ENCODE results near the gene FAAP24.
"Not testable (repeated sequence)": the region's sequence is repeated elsewhere in the genome, so short reads cannot be mapped to it uniquely, and the experiment has no call there.

Gene FAAP24

GRCh38 chr19:33024398-33024797 is 52.4 kb downstream of the FAAP24 start:
- TF ChIP-seq, protein P1, sequence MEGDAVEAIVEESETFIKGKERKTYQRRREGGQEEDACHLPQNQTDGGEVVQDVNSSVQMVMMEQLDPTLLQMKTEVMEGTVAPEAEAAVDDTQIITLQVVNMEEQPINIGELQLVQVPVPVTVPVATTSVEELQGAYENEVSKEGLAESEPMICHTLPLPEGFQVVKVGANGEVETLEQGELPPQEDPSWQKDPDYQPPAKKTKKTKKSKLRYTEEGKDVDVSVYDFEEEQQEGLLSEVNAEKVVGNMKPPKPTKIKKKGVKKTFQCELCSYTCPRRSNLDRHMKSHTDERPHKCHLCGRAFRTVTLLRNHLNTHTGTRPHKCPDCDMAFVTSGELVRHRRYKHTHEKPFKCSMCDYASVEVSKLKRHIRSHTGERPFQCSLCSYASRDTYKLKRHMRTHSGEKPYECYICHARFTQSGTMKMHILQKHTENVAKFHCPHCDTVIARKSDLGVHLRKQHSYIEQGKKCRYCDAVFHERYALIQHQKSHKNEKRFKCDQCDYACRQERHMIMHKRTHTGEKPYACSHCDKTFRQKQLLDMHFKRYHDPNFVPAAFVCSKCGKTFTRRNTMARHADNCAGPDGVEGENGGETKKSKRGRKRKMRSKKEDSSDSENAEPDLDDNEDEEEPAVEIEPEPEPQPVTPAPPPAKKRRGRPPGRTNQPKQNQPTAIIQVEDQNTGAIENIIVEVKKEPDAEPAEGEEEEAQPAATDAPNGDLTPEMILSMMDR (IDR thresholded peaks at IDR 0.05; ENCODE audit: borderline replicate concordance, control extremely low read depth, extremely low read depth, insufficient read depth, missing control alignments), result no peak
- in situ Hi-C loops (cut with MboI; ENCODE audit: low sequenced_read_pairs, unreplicated experiment), result no loop called here
- DNase-seq (ENCODE audit: low spot score), result no peak

DNA sequence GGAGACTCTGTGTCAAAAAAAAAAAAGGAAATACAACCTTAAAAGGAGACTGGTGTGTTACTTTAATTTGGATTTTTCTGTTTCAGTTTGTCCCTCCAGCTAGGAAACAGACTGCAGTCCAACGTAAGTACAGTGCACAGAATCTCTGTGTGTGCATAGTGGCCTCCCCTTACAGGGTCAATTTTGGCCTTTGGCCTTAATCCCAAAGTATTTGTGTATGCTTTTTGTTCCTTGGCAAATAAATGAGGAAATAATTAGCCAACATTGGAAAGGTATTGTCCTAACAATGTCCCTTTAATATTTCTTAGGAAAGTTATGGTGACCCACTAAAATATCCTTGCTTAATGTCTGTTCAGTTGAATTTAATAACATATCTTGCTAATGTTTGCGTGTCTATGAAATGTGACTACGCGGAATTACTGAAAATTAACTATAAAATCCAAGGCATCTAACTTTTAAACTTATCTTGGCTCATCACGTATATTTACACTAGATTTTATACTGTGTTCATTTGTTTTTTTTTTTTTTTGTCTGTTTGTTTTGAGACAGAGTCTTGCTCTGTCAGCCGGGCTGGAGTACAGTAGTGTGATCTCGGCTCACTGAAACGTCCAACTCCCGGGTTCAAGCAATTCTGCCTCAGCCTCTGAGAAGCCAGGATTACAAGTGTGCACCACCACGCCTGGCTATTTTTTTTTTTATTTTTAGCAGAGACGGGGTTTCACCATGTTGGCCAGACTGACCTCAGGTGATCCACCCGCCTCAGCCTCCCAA is 53.6 kb downstream of the FAAP24 start:
- DNase-seq (ENCODE audit: low spot score); in situ Hi-C loops (cut with MboI; ENCODE audit: low sequenced_read_pairs, unreplicated experiment): not testable (repeated sequence)

DNA sequence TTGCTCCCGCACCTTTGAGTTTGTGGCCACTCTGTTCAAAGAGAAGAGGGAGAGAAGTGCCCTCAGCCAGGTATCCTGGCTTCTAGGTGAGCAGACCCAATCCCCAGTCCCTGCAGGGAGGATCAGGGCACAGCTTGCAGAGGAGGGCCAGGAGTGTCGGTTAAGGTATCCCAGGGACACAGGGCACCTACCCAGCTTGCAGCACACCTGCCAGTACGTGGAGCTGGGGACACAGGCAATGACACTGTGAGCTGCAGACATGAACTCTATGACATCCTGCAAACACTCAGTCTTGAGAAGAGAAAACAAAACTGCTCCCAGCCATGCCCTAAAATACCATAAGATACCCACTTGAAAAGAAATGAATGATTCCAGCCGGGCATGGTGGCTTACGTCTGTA is 54.6 kb downstream of the FAAP24 start:
- DNase-seq (ENCODE audit: low spot score); in situ Hi-C loops (cut with MboI; ENCODE audit: low sequenced_read_pairs, unreplicated experiment): not testable (repeated sequence)

Measured in GM13976 (cell line).